Ishikawa (cell line): ENCODE data around the gene ARMH4.

ENCODE experiments used
- CEBPB ChIP-seq: IDR thresholded peaks from 2 replicates; pipeline ENCODE4 v1.6.1; 2012
- CREB1 ChIP-seq: IDR thresholded peaks from 2 replicates; pipeline ENCODE4 v1.6.1; 2012; ENCODE audit warnings: low read depth
- EGR1 ChIP-seq: IDR thresholded peaks from 2 replicates; pipeline ENCODE4 v1.6.1; 2012
- EP300 ChIP-seq: IDR thresholded peaks from 2 replicates; pipeline ENCODE4 v1.6.1; 2012; ENCODE audit warnings: borderline replicate concordance
- FOXM1 ChIP-seq: IDR thresholded peaks from 2 replicates; pipeline ENCODE4 v1.6.1; 2012; ENCODE audit warnings: low read depth, borderline replicate concordance
- MAX ChIP-seq: IDR thresholded peaks from 2 replicates; pipeline ENCODE4 v1.6.1; 2012
- NFIC ChIP-seq: IDR thresholded peaks from 2 replicates; pipeline ENCODE4 v1.6.1; 2012
- RAD21 ChIP-seq: IDR thresholded peaks from 2 replicates; pipeline ENCODE4 v1.6.1; 2012; ENCODE audit warnings: low read depth
- REST ChIP-seq: IDR thresholded peaks from 2 replicates; pipeline ENCODE4 v1.6.1; 2012; ENCODE audit warnings: low read depth, mild to moderate bottlenecking
- TAF1 ChIP-seq: IDR thresholded peaks from 2 replicates; pipeline ENCODE4 v1.6.1; 2012; ENCODE audit warnings: low read depth, mild to moderate bottlenecking
- TCF12 ChIP-seq: IDR thresholded peaks from 2 replicates; pipeline ENCODE4 v1.6.1; 2012; ENCODE audit warnings: low read depth
- TEAD4 ChIP-seq: IDR thresholded peaks from 2 replicates; pipeline ENCODE4 v1.6.1; 2012
- USF1 ChIP-seq: IDR thresholded peaks from 2 replicates; pipeline ENCODE4 v1.6.1; 2012
- YY1 ChIP-seq: IDR thresholded peaks from 2 replicates; pipeline ENCODE4 v1.6.1; 2012; ENCODE audit warnings: low read depth
- ZBTB7A ChIP-seq: IDR thresholded peaks from 2 replicates; pipeline ENCODE4 v1.6.1; 2012; ENCODE audit warnings: low read depth

ARMH4 gene

GRCh38 chr14:57987596-57988300, 164.3 kb downstream of the ARMH4 start:
- no peak for TF ChIP-seq TCF12
- no peak for TF ChIP-seq EP300
- no peak for TF ChIP-seq FOXM1
- no peak for TF ChIP-seq RAD21
- TF ChIP-seq REST: no peak
- TF ChIP-seq ZBTB7A: no peak

- no peak for TF ChIP-seq TAF1
- no peak for TF ChIP-seq EGR1
- no peak for TF ChIP-seq FOXM1
- no peak for TF ChIP-seq TCF12
- TF ChIP-seq CREB1: no peak
- TF ChIP-seq YY1: no peak
- TF ChIP-seq ZBTB7A: no peak
- TF ChIP-seq RAD21: no peak
- no peak for TF ChIP-seq REST
- TF ChIP-seq TEAD4: no peak
- no peak for TF ChIP-seq CEBPB
- TF ChIP-seq USF1: no peak
- TF ChIP-seq NFIC: no peak
- no peak for TF ChIP-seq EP300
Observed at GRCh38 chr14:57987051-57987450, 165.0 kb downstream of the ARMH4 start.

GRCh38 chr14:57982804-57983634, 169.0 kb downstream of the ARMH4 start:
- no peak for TF ChIP-seq MAX
- no peak for TF ChIP-seq REST
- no peak for TF ChIP-seq FOXM1

GRCh38 chr14:57981817-57982560, 170.0 kb downstream of the ARMH4 start:
- TF ChIP-seq NFIC (no peak), MAX (no peak), ZBTB7A (no peak), EGR1 (no peak), TAF1 (no peak), FOXM1 (no peak), EP300 (no peak), USF1 (no peak), TEAD4 (no peak), YY1 (no peak), TCF12 (no peak), RAD21 (no peak), REST (no peak), CREB1 (no peak), CEBPB (no peak)
